ENCODE data around the gene INPP5E.

- TF ChIP-seq CTCF (IDR thresholded peaks at IDR 0.05; ENCODE audit: low read length) (no peak), EZH2 (IDR thresholded peaks at IDR 0.05; ENCODE audit: borderline replicate concordance, low read length) (no peak)
These were observed 48.0 kb upstream of the INPP5E start for GRCh38 chr9:136487672-136488071.
